Measurements from ENCODE around the gene HBD. TPM values are rescaled to one million over a fixed set of nuclear protein-coding genes. Genes with fewer than 3 reads are reported as not detected.

The HBD gene
- total and polyA plus RNA-seq, 9 of the 15 experiments (the other 6 are each of a cell fraction or from before 2014, with no cell fraction given): 11.8 to 169 (median 36.0) TPM

DNA sequence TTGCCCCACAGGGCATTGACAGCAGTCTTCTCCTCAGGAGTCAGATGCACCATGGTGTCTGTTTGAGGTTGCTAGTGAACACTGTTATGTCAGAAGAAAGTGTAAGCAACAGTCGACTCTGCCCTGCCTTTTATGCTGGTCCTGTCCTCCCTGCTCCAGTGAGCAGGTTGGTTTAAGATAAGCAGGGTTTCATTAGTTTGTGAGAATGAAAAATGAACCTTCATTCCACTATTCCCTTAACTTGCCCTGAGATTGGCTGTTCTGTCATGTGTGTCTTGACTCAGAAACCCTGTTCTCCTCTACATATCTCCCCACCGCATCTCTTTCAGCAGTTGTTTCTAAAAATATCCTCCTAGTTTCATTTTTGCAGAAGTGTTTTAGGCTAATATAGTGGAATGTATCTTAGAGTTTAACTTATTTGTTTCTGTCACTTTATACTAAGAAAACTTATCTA lies at the start of gene HBD (continued):
- TF ChIP-seq, protein P1, sequence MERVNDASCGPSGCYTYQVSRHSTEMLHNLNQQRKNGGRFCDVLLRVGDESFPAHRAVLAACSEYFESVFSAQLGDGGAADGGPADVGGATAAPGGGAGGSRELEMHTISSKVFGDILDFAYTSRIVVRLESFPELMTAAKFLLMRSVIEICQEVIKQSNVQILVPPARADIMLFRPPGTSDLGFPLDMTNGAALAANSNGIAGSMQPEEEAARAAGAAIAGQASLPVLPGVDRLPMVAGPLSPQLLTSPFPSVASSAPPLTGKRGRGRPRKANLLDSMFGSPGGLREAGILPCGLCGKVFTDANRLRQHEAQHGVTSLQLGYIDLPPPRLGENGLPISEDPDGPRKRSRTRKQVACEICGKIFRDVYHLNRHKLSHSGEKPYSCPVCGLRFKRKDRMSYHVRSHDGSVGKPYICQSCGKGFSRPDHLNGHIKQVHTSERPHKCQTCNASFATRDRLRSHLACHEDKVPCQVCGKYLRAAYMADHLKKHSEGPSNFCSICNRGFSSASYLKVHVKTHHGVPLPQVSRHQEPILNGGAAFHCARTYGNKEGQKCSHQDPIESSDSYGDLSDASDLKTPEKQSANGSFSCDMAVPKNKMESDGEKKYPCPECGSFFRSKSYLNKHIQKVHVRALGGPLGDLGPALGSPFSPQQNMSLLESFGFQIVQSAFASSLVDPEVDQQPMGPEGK (CRISPR knock-in tag; IDR thresholded peaks at IDR 0.05; ENCODE audit: borderline replicate concordance): no peak
- TF ChIP-seq CC2D1A (IDR thresholded peaks at IDR 0.05) (no peak), SIN3A (IDR thresholded peaks at IDR 0.05; ENCODE audit: borderline replicate concordance in 2 of 2, control insufficient read depth in 1 of 2, low read depth in 2 of 2, low read length in 2 of 2) (no peak), PHB (CRISPR knock-in tag; IDR thresholded peaks at IDR 0.05) (no peak), KHSRP (IDR thresholded peaks at IDR 0.05) (no peak), FOXK2 (conservative IDR thresholded peaks at IDR 0.05 in 1 of 2, IDR thresholded peaks at IDR 0.05 in 1 of 2; ENCODE audit: low read depth in 2 of 2) (peak; percentile 40 to 51; a peak in 3 of 4 replicates), BMI1 (IDR thresholded peaks at IDR 0.05; ENCODE audit: low read length) (no peak), CBX8 (IDR thresholded peaks at IDR 0.05; ENCODE audit: borderline replicate concordance, extremely low read depth, low read depth, low read length, poor library complexity, severe bottlenecking) (no peak)
- TF ChIP-seq, protein P2, sequence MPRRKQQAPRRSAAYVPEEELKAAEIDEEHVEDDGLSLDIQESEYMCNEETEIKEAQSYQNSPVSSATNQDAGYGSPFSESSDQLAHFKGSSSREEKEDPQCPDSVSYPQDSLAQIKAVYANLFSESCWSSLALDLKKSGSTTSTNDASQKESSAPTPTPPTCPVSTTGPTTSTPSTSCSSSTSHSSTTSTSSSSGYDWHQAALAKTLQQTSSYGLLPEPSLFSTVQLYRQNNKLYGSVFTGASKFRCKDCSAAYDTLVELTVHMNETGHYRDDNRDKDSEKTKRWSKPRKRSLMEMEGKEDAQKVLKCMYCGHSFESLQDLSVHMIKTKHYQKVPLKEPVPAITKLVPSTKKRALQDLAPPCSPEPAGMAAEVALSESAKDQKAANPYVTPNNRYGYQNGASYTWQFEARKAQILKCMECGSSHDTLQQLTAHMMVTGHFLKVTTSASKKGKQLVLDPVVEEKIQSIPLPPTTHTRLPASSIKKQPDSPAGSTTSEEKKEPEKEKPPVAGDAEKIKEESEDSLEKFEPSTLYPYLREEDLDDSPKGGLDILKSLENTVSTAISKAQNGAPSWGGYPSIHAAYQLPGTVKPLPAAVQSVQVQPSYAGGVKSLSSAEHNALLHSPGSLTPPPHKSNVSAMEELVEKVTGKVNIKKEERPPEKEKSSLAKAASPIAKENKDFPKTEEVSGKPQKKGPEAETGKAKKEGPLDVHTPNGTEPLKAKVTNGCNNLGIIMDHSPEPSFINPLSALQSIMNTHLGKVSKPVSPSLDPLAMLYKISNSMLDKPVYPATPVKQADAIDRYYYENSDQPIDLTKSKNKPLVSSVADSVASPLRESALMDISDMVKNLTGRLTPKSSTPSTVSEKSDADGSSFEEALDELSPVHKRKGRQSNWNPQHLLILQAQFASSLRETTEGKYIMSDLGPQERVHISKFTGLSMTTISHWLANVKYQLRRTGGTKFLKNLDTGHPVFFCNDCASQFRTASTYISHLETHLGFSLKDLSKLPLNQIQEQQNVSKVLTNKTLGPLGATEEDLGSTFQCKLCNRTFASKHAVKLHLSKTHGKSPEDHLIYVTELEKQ (CRISPR knock-in tag; IDR thresholded peaks at IDR 0.05): no peak
- TF ChIP-seq, protein P3, sequence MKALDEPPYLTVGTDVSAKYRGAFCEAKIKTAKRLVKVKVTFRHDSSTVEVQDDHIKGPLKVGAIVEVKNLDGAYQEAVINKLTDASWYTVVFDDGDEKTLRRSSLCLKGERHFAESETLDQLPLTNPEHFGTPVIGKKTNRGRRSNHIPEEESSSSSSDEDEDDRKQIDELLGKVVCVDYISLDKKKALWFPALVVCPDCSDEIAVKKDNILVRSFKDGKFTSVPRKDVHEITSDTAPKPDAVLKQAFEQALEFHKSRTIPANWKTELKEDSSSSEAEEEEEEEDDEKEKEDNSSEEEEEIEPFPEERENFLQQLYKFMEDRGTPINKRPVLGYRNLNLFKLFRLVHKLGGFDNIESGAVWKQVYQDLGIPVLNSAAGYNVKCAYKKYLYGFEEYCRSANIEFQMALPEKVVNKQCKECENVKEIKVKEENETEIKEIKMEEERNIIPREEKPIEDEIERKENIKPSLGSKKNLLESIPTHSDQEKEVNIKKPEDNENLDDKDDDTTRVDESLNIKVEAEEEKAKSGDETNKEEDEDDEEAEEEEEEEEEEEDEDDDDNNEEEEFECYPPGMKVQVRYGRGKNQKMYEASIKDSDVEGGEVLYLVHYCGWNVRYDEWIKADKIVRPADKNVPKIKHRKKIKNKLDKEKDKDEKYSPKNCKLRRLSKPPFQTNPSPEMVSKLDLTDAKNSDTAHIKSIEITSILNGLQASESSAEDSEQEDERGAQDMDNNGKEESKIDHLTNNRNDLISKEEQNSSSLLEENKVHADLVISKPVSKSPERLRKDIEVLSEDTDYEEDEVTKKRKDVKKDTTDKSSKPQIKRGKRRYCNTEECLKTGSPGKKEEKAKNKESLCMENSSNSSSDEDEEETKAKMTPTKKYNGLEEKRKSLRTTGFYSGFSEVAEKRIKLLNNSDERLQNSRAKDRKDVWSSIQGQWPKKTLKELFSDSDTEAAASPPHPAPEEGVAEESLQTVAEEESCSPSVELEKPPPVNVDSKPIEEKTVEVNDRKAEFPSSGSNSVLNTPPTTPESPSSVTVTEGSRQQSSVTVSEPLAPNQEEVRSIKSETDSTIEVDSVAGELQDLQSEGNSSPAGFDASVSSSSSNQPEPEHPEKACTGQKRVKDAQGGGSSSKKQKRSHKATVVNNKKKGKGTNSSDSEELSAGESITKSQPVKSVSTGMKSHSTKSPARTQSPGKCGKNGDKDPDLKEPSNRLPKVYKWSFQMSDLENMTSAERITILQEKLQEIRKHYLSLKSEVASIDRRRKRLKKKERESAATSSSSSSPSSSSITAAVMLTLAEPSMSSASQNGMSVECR (CRISPR knock-in tag; IDR thresholded peaks at IDR 0.05): no peak
- TF ChIP-seq, protein P4, sequence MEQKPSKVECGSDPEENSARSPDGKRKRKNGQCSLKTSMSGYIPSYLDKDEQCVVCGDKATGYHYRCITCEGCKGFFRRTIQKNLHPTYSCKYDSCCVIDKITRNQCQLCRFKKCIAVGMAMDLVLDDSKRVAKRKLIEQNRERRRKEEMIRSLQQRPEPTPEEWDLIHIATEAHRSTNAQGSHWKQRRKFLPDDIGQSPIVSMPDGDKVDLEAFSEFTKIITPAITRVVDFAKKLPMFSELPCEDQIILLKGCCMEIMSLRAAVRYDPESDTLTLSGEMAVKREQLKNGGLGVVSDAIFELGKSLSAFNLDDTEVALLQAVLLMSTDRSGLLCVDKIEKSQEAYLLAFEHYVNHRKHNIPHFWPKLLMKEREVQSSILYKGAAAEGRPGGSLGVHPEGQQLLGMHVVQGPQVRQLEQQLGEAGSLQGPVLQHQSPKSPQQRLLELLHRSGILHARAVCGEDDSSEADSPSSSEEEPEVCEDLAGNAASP (IDR thresholded peaks at IDR 0.05): no peak
- TF ChIP-seq, protein P5, sequence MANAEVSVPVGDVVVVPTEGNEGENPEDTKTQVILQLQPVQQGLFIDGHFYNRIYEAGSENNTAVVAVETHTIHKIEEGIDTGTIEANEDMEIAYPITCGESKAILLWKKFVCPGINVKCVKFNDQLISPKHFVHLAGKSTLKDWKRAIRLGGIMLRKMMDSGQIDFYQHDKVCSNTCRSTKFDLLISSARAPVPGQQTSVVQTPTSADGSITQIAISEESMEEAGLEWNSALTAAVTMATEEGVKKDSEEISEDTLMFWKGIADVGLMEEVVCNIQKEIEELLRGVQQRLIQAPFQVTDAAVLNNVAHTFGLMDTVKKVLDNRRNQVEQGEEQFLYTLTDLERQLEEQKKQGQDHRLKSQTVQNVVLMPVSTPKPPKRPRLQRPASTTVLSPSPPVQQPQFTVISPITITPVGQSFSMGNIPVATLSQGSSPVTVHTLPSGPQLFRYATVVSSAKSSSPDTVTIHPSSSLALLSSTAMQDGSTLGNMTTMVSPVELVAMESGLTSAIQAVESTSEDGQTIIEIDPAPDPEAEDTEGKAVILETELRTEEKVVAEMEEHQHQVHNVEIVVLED (CRISPR knock-in tag; IDR thresholded peaks at IDR 0.05): no peak
- TF ChIP-seq, protein P6, sequence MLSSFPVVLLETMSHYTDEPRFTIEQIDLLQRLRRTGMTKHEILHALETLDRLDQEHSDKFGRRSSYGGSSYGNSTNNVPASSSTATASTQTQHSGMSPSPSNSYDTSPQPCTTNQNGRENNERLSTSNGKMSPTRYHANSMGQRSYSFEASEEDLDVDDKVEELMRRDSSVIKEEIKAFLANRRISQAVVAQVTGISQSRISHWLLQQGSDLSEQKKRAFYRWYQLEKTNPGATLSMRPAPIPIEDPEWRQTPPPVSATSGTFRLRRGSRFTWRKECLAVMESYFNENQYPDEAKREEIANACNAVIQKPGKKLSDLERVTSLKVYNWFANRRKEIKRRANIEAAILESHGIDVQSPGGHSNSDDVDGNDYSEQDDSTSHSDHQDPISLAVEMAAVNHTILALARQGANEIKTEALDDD (IDR thresholded peaks at IDR 0.05): peak; percentile 91

All from K562 (cell line).